Activated CD4-positive, alpha-beta T cell treated with anti-CD3 and anti-CD28 coated beads, Interleukin-10, Interleukin-2, amounts not matched to agents 100 ng/mL and 50 ng/mL, durations not matched to agents 16 hours and 8 hours (primary cell): ENCODE results near the gene FXYD3.
"Not testable (repeated sequence)": the region's sequence is repeated elsewhere in the genome, so short reads cannot be mapped to it uniquely, and the experiment has no call there.

Experiments
- DNase-seq: peaks from one replicate; pipeline ENCODE4 v3.0.0-alpha.2; 2020

FXYD3 gene

DNA sequence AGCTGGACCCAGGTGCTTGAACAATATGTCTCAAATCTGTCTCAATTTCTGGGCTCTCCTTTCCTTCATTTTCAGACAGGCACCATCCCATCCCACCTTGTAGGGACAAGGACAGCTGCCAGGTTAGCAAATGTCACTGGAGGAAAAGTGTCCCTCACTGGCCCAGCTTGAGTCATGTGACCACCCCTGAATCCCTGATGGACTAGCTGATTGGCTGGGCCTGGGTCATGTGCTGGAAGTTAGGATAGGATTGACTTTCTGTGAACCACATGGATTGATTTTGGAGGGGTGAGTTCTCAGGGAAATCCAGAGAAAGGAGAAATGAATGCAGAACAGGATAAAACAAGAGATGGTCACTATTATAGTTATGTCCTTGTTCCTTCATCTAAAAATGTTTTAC, 28.2 kb upstream of the FXYD3 start:
- DNase-seq = no peak

DNA sequence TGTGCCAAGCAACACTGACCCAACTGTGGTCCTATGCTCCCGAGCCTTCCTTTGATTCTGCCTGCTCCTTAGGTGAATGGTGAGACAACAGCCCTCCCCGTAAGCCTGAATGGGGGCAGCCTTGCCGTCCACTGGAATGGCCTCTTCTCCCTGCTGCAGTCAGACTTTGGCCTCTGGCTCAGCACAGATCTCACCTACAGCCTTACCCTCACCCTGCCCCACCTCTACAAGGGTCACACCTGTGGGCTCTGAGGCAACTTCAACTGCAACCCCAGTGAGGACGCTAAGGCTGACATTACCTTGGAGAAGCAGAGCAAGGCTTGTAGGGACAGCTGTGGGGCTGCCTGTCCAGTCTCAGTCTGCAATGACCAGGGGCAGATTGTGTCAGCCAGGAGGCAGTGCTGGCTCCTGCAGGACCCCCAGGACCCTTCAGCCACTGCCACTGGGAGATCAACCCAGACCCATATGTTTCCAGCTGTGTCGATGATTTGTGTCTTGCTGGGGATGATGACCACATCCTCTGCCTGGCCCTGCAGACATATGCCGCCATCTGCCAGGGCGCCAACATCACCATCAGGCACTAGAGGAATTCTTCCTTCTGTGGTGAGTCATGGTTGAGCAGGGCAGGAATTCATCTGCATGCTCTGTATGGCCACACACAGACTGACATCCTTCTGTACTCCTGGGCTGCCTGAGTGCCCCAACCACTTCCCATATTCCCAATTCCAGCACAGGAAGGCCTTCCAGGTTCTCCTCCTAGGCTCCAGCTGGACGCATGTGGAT, 27.3 kb upstream of the FXYD3 start:
- no peak for DNase-seq

DNA sequence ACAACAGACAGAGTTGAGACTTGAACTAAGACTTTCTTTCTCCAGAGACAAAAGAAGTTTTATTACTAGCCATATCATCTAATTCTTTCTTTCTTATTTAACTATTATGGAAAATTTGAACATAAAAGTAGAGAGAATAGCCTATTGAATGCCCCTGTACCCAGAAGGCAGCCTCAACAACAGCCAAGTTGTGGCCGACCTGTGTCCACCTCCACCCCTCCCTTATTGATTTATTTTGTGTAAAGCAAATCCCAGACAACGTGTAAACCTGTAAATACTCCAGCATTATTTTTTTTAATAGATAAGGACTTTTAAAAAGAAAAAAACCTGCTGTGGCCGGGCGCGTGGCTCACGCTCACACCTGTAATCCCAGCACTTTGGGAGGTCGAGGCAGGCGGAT, 26.1 kb upstream of the FXYD3 start:
- DNase-seq = no peak

DNA sequence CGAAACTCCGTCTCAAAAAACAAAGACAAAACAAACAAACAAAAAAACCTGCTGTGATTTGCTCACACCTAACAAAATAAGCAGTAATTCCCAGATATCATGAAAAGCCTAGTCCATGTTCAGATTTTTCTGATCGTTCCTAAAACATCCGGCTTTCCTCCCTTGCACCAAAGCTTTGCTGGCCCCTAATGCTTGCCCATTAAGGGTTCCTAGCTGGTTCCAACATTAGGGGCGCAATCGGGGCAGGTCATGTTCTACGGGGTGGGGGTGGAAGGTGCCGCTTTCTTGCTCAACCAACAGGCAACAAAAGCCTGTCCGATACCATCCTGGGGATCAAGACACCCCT, 25.5 kb upstream of the FXYD3 start:
- DNase-seq = no peak

DNA sequence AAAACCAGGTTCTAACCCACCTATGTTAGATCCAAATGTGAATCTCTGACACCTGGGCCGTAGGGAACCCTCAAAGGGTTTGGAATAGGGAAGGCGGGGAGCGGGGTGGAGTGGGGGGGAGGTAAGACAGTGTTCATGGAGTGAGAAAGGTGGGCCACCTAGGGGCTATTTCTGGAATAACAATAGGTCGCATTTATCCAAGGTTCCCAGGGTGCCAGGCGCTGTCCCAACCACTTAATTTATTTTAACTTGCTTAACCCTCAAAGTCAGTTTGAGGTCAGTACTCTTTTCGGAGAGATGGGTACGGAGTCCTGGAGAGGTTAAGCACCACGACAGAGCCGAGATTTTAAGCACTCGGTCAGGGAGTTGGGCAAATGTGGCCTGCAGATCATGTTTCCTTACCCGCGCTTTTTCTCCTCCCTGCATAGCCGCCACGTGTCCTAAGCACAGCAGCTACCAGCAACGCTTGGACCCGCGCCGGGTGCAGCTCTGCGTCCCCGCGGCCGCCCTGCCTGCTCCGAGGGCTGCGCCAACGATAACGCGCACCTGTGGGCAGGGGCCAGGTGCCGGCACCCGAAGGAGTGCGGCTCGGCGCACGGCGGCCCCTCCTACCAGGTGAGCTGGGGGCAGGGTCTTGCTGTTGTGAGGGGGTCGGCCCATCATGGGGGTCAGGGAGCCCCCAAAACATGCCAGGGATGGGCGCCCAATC, 25.0 kb upstream of the FXYD3 start:
- peak; percentile 50 for DNase-seq

DNA sequence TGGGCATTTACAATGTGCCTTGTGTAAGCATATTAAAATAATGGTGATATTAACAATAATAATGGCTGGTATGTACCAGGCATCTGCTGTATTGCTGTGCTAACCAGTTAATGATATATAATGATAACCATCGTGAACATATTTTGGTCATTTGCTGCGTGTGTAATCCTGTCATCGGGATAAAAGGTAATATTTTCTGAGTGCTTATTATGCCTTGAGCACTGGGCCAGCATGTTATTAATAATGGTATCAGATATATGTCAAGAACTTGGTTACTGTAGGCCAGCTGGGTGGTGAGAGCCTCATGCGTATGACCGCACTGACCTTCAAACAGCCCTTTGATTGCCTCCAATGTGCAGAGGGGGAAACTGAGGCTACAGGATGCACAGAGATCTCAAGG, 22.2 kb upstream of the FXYD3 start:
- no peak for DNase-seq

DNA sequence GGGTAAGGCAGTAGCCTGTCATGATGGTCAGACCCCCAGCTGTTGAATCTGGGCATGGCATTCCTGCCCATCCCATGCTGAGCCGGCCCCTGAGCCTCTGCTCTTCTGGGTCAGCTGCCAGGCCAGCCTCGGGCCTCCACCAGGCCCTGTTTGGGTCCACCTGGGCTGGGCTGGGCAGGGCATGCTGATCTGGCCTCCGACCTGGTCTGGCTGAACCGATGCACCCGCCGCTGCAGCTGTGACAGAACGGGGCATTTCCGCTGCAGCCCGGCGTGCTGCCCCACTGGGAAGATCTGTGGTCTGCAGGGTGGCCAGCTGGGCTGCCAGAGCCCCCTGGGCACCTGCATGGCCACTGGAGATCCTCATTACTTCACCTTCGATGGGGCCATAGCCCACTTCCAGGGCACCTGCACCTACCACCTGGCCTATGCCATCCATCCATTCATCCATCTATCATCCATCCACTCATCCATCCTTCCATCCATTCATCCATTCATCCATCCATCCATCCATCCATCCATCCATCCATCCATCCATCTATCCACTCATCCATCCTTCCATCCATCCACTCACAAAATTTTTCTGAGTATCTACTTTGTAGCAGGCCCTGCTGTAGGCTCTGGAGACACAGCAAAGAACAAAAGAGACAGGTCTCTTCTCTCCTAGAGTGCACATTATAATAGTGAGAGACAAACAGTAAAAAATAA, 21.5 kb upstream of the FXYD3 start:
- no peak for DNase-seq

DNA sequence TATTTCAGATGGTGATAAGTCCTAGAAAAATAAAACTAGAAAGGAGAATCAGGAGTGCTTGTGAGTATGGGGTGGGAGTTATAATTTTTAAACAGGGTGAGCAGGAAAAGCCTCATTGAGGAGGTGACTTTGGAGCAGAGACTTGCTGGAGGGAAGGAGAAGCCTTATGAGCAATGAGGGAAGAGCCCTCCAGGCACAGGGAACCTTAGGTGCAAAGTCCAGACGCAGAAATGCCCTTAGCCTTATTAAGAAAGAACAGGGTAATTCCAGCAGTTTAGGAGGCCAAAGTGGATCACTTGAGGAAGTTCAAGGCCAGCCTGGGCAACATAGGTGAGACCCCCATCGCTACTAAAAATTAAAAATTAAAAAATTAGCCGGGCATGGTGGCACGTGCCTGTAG, 21.0 kb upstream of the FXYD3 start:
- DNase-seq = no peak

DNA sequence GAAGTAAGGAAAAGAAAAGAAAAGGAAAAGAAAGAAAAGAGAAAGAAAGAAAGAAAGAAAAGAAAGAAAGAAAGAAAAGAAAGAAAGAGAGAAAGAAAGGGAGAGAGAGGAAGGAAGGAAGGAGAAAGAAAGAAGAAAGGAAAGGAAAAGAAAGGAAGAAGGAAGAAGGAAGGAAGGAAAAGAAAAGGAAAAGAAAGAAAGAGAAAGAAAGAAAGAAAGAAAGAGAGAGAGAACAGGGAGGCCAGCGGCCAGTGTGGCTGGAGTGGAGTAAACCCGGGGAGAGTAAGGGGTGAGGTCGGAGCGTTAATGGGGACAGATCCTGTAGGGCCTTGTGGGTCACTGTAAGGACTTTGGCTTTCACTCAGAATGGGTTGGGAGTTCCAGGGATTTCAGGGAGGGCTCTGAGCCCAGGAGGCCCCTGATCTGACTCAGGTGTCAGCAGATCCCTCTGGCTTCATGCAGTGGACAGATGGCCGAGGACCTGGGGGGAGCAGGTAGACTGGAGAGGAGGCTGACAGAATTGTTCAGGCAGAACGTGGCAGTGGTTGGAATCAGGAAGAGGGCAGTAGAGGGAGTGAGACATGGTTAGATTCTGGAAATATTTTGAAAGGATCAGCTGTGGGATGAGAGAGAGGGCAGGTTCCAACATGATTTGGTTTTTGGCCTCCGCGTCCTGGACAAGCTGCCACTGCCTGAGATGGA, 19.8 kb upstream of the FXYD3 start:
- DNase-seq = no peak

DNA sequence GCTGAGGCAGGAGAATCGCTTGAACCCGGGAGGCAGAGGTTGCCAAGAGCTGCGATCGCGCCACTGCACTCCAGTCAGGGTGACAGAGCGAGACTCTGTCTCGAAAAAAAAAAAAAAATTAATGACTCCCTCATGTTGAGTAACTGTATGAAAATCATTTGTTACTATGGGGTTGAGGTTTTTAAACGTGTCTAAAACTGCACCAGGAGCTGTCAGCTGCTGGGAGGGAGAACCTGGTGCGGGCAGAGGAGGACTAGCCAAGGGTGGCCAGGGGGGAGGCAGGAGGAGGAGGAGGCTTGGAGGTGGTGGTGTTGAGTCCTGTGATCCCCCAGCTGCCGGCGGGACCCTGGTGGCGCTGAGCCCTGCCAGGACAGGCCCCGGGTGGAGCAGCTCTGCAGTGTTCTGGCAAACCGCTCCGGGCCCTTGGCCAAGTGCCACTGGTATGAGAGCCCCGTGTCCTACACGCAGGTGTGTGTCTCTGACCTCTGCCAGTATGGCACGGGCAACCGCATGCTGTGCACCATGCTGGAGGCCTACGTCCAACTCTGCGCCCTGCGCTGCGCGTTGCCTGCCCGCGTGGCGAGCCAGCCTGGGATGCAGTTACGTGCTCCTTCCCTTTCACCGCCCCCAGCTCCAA, 17.1 kb upstream of the FXYD3 start:
- DNase-seq = no peak

DNA sequence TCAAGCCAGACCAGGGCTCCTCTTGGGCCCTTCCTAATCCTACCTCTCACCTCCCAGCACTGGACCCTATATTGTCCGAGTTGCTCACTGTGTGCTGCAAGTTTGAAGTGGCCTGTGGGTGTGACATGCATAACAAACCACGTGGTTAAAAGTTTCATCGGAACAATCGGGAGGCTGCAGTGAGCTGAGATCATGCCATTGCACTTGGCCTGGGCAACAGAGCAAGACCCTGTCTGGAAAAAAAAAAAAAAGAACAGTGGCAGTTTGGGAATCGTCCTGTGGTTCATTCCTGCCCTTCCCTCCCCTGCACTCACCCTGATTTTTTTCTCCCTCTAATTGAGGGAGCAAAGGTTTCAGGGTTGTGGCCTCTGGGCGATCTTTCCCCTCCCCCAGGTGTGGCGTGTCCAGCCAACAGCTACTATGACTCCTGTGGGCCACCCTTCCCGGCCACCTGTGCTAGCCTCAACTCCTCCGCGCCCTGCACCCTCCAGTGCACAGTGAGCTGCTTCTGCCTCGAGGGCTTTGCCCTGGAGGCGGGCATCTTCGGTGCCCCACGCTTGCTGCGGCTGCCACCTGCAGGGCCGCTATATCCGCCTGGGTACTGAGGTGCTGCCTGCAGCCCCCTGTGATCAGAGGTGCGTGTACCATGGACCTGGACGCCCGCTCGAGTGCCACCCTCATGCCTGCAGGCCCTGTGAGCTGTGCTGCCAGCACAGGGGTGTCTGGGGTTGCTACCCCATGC, 16.3 kb upstream of the FXYD3 start:
- DNase-seq = no peak

DNA sequence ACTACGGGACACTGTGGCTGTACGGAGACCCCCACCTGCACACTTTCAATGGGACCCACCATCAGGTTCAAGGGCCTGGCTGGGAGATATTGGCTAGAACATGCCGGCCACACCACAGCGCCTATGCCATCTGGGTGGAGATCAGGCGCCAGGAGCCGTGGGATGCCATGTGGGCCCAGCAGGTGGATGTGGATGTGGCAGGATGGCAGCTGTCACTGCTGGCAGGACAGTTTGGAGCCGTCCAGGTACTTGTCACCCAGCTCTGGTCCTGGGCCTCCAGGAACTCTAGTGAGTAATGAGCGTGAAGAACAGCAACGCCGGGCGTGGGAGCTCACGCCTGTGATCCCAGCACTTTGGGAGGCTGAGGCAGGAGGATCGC, 15.7 kb upstream of the FXYD3 start:
- DNase-seq = no peak

DNA sequence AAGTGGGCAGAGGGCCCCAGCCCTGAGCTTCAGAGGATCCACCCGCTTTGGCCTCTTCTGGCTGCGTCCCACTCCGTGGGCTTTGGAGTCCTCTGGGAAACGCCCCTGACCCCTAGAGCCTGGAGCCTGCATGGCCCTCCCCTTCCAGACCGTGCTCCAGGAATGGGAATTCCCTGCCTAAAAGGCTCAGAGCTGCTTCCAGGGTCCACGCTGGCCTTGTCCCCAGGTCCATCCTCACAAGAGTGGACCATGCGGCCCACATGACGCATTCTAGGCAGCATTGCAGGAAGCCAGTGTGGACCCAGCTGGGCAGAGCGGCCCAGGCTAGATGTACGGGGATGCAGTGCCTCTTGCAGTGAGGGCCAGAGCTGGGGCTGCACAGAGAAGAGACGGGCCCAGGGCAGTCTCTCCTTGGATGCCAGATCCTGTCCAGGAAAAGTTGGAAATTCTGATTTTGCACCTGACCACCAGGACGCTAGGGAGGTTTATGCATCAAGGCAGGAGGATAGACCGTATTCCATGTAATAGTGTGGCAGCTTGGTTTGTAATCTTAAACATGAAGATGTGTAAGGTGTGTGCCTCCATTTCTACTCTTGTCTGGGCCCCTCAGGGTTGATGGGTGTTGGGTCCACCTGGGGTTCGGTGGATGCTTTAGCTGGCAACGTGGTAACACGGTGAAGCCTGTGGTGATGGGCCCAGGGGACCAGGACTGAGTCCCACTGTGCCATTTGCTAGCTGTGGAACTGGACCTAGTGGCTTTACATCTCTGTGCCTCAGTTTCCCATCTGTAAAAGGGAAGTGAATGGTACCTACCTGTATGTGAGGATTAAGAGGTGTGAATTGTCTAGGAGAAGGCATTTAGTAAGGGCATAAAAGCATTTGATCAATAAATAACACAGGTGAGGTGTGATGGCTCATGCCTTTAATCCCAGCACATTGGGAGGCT, 14.8 kb upstream of the FXYD3 start:
- no peak for DNase-seq

DNA sequence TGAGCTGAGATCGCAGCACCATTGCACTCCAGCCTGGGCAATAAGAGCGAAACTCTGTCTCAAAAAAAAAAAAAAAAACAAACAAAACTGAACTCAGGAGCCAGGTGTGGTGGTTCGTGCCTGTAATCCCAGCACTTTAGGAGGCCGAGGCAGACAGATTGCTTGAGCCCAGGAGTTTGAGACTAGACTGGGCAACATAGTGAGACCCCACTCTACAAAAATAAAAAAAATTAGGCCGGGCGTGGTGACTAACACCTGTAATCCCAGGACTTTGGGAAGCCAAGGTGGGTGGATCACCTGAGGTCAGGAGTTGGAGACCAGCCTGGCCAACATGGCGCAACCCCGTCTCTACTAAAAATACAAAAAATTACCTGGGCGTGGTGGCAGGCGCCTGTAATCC, 13.7 kb upstream of the FXYD3 start:
- DNase-seq = not testable (repeated sequence)

DNA sequence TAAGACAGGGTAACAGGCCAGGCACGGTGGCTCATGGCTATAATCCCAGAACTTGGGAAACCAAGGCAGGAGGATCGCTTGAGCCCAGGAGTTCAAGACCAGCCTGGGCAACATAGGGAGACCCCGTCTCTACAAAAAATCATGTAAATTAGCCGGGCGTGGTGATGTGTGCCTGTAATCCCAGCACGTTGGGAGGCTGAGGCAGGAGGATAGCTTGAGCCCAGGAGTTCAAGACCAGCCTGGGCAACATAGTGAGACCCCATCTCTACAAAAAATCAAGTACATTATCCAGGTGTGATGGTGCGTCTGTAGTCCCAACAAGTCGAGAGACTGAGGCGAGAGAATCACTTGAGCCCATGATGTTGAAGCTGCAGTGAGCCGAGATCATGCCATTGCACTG, 12.0 kb upstream of the FXYD3 start:
- not testable (repeated sequence) for DNase-seq

DNA sequence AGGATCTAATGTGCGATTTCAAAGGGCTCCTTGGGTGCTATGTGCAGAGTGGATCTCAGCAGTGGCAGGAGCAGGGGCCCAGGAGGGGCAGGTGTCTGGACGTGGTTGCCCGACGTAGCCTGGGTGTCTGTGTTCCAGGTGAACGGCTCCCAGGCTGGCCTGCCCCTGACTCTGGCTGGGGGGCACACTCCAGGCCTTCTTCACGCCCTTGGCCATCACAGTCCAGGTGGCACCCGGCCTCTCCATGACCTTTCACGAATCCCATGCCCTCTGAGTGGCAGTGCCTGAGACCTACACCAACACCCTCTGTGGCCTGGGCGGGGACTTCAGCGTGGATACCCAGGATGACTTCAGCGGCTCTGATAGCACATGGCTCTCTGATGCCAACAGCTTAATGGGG, 11.3 kb upstream of the FXYD3 start:
- no peak for DNase-seq

DNA sequence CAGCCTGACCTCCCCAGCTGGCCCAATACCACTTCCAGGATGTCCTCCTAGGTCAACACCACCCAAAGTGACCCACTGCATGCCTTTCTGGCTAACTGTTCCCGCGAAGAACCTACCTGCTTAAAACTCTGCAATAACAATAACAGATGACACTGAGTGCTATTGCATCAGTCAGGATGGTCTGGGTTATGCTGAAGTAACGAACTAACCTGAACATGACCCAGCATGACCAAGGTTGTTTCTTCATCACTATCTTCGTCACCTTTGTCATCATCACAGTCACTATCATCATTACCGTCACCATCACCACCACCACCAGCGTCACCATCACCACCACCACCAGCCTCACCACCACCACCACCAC, 10.6 kb upstream of the FXYD3 start:
- no peak for DNase-seq

DNA sequence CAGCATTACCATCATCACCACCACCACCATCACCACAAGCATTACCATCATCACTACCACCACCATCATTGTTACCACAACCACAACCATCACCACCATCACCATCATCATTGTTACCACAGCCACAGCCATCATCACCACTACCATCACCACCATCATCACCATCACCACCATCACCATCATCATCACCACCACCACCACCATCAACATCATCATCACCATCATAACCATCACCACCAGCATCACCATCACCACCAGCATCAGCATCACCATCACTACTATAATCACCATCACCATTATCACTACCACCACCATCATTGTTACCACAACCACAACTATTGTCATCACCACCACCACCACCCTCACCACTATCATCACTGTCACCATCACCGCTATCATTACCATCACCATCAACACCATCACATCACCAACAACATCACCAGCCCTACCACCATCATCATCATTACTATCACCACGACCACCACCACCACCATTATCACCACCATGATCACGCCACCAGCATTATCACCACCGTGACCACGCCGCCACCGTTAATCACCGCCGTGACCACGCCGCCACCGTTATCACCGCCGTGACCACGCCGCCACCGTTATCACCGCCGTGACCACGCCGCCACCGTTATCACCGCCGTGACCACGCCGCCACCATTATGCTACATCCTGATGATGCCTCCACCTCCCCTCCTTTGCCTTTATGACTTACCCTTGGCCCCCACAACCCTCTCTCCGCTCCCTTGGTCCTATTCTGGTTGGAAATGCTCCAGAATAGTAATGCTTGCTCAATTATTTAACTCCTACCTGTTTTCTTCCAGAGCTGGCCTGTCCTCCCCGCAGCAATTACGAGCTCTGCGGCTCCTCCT, 10.0 kb upstream of the FXYD3 start:
- no peak for DNase-seq

DNA sequence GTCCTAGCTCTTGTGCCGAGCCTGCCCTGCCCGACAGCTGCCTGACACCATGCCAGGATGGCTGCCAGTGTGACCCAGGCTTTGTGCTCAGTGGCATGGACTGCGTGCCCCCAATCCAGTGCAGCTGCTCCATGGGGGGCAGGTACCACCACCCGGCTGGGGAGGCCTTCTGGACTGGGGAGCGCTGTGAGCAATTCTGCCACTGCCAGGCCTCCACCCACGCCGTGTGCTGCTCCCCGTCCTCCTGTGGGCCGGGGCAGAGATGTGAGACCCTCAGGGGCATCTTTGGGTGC, 9.4 kb upstream of the FXYD3 start:
- DNase-seq = no peak

DNA sequence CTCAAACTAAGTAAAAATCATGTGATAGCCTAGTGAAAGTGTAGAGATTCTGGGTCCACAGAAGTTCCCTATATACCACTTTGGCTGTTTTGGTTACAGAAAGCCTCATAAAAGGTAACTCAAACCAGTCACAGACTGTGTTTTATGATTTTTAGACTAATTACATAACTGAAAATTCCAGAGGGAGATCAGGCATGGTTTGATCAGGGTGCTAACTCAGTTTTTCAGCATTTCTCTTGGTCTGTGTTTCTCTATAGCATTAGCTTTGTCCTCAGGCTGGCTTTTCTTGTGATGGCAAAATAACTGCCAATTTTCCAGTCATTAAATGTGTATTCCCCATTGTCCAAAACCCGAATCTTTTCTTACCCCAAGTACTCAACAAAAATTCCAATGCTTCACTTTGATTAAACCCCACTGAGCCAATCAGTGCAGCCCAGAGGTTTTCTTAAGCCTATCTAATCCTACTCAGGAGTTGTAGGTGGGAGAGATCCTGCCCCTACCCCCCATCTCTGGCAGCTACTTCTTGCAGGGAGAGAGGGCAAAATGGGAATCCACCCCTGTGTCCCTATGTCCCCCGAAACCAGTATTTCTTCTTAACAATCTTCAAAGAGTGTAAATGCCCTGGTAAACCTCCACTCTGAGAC, 8.6 kb upstream of the FXYD3 start:
- DNase-seq = no peak
